ENCODE results near the gene MVK.

The MVK gene

DNA sequence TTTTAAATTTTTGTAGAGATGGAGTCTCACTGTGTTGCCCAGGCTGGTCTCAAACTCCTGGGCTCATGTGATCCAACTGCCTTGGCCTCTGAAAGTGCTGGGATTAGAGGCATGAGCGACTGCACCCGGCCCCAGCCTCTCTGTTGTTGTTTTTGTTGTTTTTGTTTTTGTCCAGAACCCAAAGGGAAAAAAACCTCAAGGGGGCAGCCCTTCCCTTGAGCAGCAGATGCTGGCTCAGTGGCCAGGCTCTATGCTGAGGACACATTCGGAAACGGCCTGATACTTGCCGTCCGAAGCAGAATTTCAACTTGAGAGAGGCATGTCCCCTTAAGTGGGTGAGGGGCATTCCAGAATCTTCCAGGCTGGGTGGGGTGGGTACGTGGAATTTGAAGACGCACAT, 6.7 kb downstream of the MVK start:
- no peak overlapping the region for H3K4me3 ChIP-seq (ENCODE audit: low read depth, low read length)
- no peak for DNase-seq (ENCODE audit: low read depth)
- TF ChIP-seq, protein P1, sequence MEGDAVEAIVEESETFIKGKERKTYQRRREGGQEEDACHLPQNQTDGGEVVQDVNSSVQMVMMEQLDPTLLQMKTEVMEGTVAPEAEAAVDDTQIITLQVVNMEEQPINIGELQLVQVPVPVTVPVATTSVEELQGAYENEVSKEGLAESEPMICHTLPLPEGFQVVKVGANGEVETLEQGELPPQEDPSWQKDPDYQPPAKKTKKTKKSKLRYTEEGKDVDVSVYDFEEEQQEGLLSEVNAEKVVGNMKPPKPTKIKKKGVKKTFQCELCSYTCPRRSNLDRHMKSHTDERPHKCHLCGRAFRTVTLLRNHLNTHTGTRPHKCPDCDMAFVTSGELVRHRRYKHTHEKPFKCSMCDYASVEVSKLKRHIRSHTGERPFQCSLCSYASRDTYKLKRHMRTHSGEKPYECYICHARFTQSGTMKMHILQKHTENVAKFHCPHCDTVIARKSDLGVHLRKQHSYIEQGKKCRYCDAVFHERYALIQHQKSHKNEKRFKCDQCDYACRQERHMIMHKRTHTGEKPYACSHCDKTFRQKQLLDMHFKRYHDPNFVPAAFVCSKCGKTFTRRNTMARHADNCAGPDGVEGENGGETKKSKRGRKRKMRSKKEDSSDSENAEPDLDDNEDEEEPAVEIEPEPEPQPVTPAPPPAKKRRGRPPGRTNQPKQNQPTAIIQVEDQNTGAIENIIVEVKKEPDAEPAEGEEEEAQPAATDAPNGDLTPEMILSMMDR (IDR thresholded peaks at IDR 0.05; ENCODE audit: low read depth, low read length, missing control alignments): no peak

DNA sequence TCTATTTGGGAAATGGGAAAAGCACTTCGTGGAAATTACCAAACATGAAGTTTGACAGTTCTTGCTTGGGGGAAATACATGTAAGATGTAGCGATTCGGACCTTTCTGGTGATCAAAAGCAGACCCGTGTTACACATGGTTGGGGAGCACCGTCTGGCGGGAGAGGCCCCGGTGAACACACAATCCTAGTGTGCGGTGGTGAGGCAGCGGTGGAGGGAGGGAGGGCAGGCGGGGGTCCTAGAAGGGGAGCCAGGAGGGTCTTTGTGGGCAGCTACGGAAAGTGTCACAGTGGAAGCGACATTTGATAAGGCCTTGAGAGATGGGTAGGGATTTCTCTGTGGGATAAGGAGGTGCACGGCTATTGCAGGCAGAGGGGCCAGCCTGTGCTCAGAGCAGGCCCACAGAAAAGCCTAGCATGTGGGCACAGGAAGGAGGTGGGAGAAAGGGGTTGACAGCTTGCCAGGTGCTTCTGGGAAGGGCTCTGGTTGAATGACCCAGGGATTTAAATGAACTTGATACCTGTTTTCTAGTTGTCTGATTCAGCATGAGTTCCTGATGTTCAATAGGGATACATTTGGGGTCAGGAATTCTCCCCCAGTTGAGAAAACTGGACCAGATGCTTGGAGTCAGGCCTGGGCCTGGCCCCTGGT, 7.2 kb downstream of the MVK start:
- no peak for DNase-seq (ENCODE audit: low read depth)
- TF ChIP-seq, protein P1 (IDR thresholded peaks at IDR 0.05; ENCODE audit: low read depth, low read length, missing control alignments): no peak

DNA sequence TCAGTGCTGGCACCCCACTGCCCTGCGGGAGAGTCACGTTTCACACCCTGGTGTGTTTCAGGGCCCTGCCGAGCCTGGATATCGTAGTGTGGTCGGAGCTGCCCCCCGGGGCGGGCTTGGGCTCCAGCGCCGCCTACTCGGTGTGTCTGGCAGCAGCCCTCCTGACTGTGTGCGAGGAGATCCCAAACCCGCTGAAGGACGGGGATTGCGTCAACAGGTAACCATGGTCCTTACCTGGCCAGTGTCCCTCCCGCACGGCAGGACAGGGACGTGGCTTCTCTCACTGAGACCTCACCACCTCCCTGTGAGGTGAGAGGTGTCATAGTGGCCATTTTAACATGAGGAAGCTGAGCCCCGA, 7.7 kb downstream of the MVK start:
- TF ChIP-seq, protein P1 (IDR thresholded peaks at IDR 0.05; ENCODE audit: low read depth, low read length, missing control alignments): no peak
- no peak for DNase-seq (ENCODE audit: low read depth)
- H3K4me3 ChIP-seq (ENCODE audit: low read depth, low read length): no peak overlapping the region

More for the DNA sequence above, 7.2 kb downstream of the MVK start:
- no peak overlapping the region for H3K4me3 ChIP-seq (ENCODE audit: low read depth, low read length)

DNA sequence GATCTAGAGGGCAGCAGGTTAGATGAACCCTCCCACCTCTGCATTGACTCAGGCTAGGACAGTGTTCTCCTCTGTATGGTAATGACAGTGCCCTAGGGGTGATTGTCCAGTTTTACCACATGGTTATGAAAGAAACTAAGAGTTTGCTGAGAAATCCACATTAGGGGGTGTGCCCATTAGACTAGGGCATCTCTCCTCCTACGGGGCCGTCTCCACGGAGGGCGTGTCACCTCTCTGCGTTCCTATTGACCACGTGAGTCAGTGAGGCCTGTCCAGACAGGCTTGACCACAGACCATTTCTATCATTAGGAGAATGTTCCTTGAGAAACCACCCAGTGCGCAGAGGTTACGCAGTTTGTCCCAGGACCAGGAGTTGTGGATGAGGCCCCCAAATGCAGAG, 8.3 kb downstream of the MVK start:
- no peak overlapping the region for H3K4me3 ChIP-seq (ENCODE audit: low read depth, low read length)
- no peak for DNase-seq (ENCODE audit: low read depth)
- TF ChIP-seq, protein P1 (IDR thresholded peaks at IDR 0.05; ENCODE audit: low read depth, low read length, missing control alignments): no peak

DNA sequence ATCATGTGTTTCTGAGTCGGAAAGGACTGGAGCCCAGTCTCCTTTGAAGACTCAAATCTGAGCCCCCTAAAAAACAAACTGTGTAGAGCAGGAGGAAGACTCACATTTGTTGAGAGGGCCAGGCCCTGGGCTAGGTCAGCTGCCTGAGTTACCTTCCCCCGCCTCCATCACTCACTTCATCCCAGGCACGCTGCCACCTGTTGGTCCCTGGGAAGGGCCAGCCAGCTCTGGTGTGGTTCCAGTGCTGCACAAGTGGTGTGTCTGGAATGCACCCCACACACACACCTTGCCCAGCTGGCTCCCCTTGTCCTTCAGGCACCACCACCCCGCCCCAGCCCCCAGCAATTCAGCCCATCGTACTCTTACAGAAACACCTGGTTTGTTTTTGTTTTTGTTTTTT, 9.0 kb downstream of the MVK start:
- TF ChIP-seq, protein P1 (IDR thresholded peaks at IDR 0.05; ENCODE audit: low read depth, low read length, missing control alignments): no peak
- no peak for DNase-seq (ENCODE audit: low read depth)
- H3K4me3 ChIP-seq (ENCODE audit: low read depth, low read length): no peak overlapping the region

DNA sequence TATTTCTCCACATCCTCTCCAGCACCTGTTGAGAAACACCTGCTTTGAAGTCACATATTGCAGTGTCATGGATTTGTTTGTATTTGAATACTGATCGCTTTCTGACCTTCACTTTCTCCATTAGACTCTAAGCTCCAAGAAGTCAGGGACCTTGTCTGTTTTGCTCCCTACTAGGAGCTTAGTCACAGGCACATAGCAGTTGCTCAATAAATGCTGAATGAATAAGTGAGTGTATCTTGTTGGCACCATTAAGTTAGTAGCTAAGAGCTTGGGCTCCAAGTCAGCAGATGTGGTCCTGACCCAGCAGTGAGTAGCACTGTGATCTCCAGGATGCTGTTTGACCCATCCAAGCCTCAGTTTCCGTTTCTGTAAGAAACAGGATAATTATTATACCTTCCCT, 10.1 kb downstream of the MVK start:
- DNase-seq (ENCODE audit: low read depth): no peak
- TF ChIP-seq, protein P1 (IDR thresholded peaks at IDR 0.05; ENCODE audit: low read depth, low read length, missing control alignments): no peak
- no peak overlapping the region for H3K4me3 ChIP-seq (ENCODE audit: low read depth, low read length)
